ENCODE data around the gene SORCS1.

DNA sequence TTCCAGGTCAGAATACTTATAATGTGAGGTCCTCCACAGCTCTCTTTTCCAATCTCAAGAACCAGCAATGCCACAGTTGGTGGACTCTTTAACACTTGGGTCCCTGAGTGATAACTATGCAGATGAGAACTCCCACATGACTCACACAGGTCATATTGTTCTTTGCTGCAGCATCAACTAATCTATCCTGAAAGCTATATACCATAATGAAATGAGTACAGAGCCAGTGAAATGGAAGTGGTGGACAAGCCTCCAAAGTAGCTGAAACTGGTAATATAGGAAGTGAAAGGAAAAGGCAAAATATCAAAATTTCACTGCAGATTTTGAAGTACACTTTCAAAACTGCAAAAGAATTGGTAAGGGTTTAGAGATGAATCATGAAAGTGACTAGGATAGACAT lies 45.6 kb downstream of the SORCS1 start:
- TF ChIP-seq CTCF (IDR thresholded peaks at IDR 0.05) (no peak), POLR2A (IDR thresholded peaks at IDR 0.05) (no peak)
